Measurements from ENCODE around the gene UBALD1. TPM values are rescaled to one million over a fixed set of nuclear protein-coding genes. Genes with fewer than 3 reads are reported as not detected.
A peak's percentile ranks its signal among the peaks of the same experiment; 100 is the strongest.

UBALD1 gene
- total and polyA plus RNA-seq, 9 of the 15 experiments (the other 6 are each of a cell fraction or from before 2014, with no cell fraction given), result 1.3 to 38.0 (median 6.2) TPM; not detected in 2

DNA sequence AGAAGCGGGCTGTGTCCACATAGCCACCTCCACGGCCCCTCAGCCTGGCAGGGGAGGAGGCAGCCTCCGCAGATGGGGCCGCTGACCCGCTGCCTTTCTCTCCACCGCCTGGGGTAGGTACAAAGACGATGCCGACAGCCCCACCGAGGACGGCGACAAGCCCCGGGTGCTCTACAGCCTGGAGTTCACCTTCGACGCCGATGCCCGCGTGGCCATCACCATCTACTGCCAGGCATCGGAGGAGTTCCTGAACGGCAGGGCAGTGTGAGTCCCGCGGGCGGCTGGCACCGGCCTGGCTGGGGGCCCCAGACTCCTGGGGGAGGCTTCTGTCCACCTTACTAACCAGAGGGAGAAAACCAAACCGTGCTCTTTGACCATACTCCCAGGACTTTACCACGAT is 37.9 kb upstream of the UBALD1 start:
- CTCF ChIA-PET (ENCODE audit: low intra/inter-chr PET ratio), result no interaction called here
- peaks cover 0 to 21% of the 10 kb centered on the region in 2 experiments; a peak in 3 of 5 replicates for H3K4me1 ChIP-seq (replicated peaks in 1 of 2; ENCODE audit: control insufficient read depth in 2 of 2, insufficient read depth in 2 of 2, low read length in 2 of 2)
- H3K27me3 ChIP-seq (ENCODE audit: control insufficient read depth in 2 of 2, insufficient read depth in 2 of 2, low read length in 2 of 2), result no peaks in the 10 kb centered on the region
- H3K9ac ChIP-seq (ENCODE audit: insufficient read depth in 1 of 2, low read depth in 2 of 2, low read length in 2 of 2), result no peak overlapping the region
- FAIRE-seq (no peak), ATAC-seq (no peak), DNase-seq (ENCODE audit: extremely low read depth in 1 of 4, low spot score in 3 of 4) (no peak)
- H3K79me2 ChIP-seq (ENCODE audit: control insufficient read depth, insufficient read depth, low read length), result peaks cover 12% of the 10 kb centered on the region
- TF ChIP-seq POLR2G (IDR thresholded peaks at IDR 0.05; ENCODE audit: low read depth, low read length) (0 out of 2 replicates have a peak, but pooled peaks have one; percentile 8), ZNF354B (CRISPR knock-in tag; IDR thresholded peaks at IDR 0.05) (no peak), ZNF232 (CRISPR knock-in tag; IDR thresholded peaks at IDR 0.05) (no peak)
- TF ChIP-seq, protein P1, sequence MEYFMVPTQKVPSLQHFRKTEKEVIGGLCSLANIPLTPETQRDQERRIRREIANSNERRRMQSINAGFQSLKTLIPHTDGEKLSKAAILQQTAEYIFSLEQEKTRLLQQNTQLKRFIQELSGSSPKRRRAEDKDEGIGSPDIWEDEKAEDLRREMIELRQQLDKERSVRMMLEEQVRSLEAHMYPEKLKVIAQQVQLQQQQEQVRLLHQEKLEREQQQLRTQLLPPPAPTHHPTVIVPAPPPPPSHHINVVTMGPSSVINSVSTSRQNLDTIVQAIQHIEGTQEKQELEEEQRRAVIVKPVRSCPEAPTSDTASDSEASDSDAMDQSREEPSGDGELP (CRISPR knock-in tag; IDR thresholded peaks at IDR 0.05; ENCODE audit: borderline replicate concordance), result no peak
- H4K20me1 ChIP-seq (replicated peaks; ENCODE audit: control insufficient read depth, insufficient read depth, low read length), result no peaks in the 10 kb centered on the region
- H3K4me2 ChIP-seq (ENCODE audit: insufficient read depth, low read length), result no peak overlapping the region
- no peak overlapping the region for H2AFZ ChIP-seq (ENCODE audit: low read depth, low read length)
- BruUV-seq (replicated peaks), result no TSS peak
- POLR2A ChIA-PET, result no interaction called here
- H3K9me1 ChIP-seq (ENCODE audit: control insufficient read depth, insufficient read depth, low read length), result no peaks in the 10 kb centered on the region
- H3K9me3 ChIP-seq (replicated peaks; ENCODE audit: control insufficient read depth, insufficient read depth, low read depth, low read length), result no peaks in the 10 kb centered on the region
- peaks cover 69% of the 10 kb centered on the region; the same call in 2 of the 3 replicates for H3K36me3 ChIP-seq (ENCODE audit: control insufficient read depth, insufficient read depth, low read length)
- no peak overlapping the region for H3K4me3 ChIP-seq
- 90% methylated on average over 17 of the region's 25 CpGs for WGBS (ENCODE audit: insufficient coverage, low coverage, missing lambda C conversion rate)
- intact Hi-C loops (cut with micrococcal nuclease) (no loop called here), in situ Hi-C loops (cut with MboI) (no loop called here)
- no peak overlapping the region for H3K27ac ChIP-seq (ENCODE audit: extremely low read depth, low read depth, low read length)

DNA sequence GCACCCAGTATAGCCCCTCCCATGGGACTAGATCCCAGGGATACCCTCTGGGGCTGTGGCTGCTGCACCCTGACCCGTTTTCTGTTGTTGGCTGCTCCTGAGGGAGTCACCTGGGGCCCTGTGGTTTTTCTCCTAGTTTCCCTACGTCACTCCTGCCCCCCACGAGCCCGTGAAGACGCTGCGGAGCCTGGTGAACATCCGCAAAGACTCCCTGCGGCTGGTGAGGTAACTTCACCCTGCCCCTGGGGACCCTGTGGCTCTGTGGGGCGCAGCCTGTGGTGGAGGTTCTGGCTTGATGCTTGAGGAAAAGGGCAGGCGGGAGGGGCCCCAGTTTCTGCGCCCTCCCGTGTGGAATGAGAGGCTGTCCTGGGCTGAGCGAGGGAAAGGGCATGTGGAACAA is 37.1 kb upstream of the UBALD1 start:
- H3K4me1 ChIP-seq (replicated peaks in 1 of 2; ENCODE audit: control insufficient read depth in 2 of 2, insufficient read depth in 2 of 2, low read length in 2 of 2), result peaks cover 0 to 15% of the 10 kb centered on the region in 2 experiments; a peak in 3 of 5 replicates
- intact Hi-C loops (cut with micrococcal nuclease), result no loop called here
- no peaks in the 10 kb centered on the region for H3K27me3 ChIP-seq (ENCODE audit: control insufficient read depth in 2 of 2, insufficient read depth in 2 of 2, low read length in 2 of 2)
- no peaks in the 10 kb centered on the region for H4K20me1 ChIP-seq (replicated peaks; ENCODE audit: control insufficient read depth, insufficient read depth, low read length)
- no peak overlapping the region for H3K27ac ChIP-seq (ENCODE audit: extremely low read depth, low read depth, low read length)
- CTCF ChIA-PET (ENCODE audit: low intra/inter-chr PET ratio), result no interaction called here
- peaks cover 63% of the 10 kb centered on the region; the same call in 1 of the 3 replicates for H3K36me3 ChIP-seq (ENCODE audit: control insufficient read depth, insufficient read depth, low read length)
- DNase-seq (ENCODE audit: extremely low read depth in 1 of 4, low spot score in 3 of 4), result no peak
- H3K79me2 ChIP-seq (ENCODE audit: control insufficient read depth, insufficient read depth, low read length), result peaks cover 17% of the 10 kb centered on the region
- H3K9me1 ChIP-seq (ENCODE audit: control insufficient read depth, insufficient read depth, low read length), result no peaks in the 10 kb centered on the region
- no peak overlapping the region for H3K4me3 ChIP-seq
- POLR2A ChIA-PET, result interaction anchor here (0.6 kb wide), 2 partner anchors 48 to 430 kb away, joined by 3 read pairs; no protein-coding TSS in a partner anchor
- H3K4me2 ChIP-seq (ENCODE audit: insufficient read depth, low read length), result no peak overlapping the region
- ATAC-seq, result no peak
- BruUV-seq (replicated peaks), result no TSS peak
- in situ Hi-C loops (cut with MboI), result no loop called here
- H3K9ac ChIP-seq (ENCODE audit: insufficient read depth in 1 of 2, low read depth in 2 of 2, low read length in 2 of 2), result no peak overlapping the region
- FAIRE-seq, result no peak
- WGBS (ENCODE audit: insufficient coverage, low coverage, missing lambda C conversion rate), result 80% methylated on average over 8 of the region's 13 CpGs
- no peaks in the 10 kb centered on the region for H3K9me3 ChIP-seq (replicated peaks; ENCODE audit: control insufficient read depth, insufficient read depth, low read depth, low read length)
- H2AFZ ChIP-seq (ENCODE audit: low read depth, low read length), result no peak overlapping the region
- no peak for TF ChIP-seq ERF (CRISPR knock-in tag; IDR thresholded peaks at IDR 0.05)
- TF ChIP-seq POLR2H (tag; IDR thresholded peaks at IDR 0.05; ENCODE audit: low read depth), result no peak
- TF ChIP-seq ZKSCAN8 (CRISPR knock-in tag; IDR thresholded peaks at IDR 0.05), result no peak
- TF ChIP-seq RAD51 (IDR thresholded peaks at IDR 0.05; ENCODE audit: borderline replicate concordance, low read depth), result no peak
- no peak for TF ChIP-seq ZNF12 (CRISPR knock-in tag; IDR thresholded peaks at IDR 0.05)
- no peak for TF ChIP-seq RHOXF2B (CRISPR knock-in tag; conservative IDR thresholded peaks at IDR 0.05)
- TF ChIP-seq, protein P2, sequence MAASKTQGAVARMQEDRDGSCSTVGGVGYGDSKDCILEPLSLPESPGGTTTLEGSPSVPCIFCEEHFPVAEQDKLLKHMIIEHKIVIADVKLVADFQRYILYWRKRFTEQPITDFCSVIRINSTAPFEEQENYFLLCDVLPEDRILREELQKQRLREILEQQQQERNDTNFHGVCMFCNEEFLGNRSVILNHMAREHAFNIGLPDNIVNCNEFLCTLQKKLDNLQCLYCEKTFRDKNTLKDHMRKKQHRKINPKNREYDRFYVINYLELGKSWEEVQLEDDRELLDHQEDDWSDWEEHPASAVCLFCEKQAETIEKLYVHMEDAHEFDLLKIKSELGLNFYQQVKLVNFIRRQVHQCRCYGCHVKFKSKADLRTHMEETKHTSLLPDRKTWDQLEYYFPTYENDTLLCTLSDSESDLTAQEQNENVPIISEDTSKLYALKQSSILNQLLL (CRISPR knock-in tag; IDR thresholded peaks at IDR 0.05; ENCODE audit: borderline replicate concordance), result no peak
- no peak for TF ChIP-seq BDP1 (IDR thresholded peaks at IDR 0.05; ENCODE audit: insufficient read depth, insufficient read length)
- TF ChIP-seq HCFC1 (IDR thresholded peaks at IDR 0.05; ENCODE audit: low read depth, low read length), result no peak
- TF ChIP-seq MCM7 (IDR thresholded peaks at IDR 0.05), result no peak
- TF ChIP-seq ZNF41 (CRISPR knock-in tag; conservative IDR thresholded peaks at IDR 0.05), result no peak
- TF ChIP-seq FIP1L1 (IDR thresholded peaks at IDR 0.05; ENCODE audit: low read depth, low read length, poor library complexity, severe bottlenecking), result no peak
